ENCODE results near the gene VGLL4.

GRCh38 chr3:11574981-11575669 is 68.6 kb downstream of the VGLL4 start:
- no peak for TF ChIP-seq SMC3 (conservative IDR thresholded peaks at IDR 0.05; ENCODE audit: poor library complexity)
- TF ChIP-seq, protein P1, sequence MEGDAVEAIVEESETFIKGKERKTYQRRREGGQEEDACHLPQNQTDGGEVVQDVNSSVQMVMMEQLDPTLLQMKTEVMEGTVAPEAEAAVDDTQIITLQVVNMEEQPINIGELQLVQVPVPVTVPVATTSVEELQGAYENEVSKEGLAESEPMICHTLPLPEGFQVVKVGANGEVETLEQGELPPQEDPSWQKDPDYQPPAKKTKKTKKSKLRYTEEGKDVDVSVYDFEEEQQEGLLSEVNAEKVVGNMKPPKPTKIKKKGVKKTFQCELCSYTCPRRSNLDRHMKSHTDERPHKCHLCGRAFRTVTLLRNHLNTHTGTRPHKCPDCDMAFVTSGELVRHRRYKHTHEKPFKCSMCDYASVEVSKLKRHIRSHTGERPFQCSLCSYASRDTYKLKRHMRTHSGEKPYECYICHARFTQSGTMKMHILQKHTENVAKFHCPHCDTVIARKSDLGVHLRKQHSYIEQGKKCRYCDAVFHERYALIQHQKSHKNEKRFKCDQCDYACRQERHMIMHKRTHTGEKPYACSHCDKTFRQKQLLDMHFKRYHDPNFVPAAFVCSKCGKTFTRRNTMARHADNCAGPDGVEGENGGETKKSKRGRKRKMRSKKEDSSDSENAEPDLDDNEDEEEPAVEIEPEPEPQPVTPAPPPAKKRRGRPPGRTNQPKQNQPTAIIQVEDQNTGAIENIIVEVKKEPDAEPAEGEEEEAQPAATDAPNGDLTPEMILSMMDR (IDR thresholded peaks at IDR 0.05; ENCODE audit: poor library complexity, severe bottlenecking) = no peak
